ENCODE measurements around the gene SBNO2.

SBNO2 gene

GRCh38 chr19:1070576-1070930 lies 103.5 kb downstream of the SBNO2 start:
- no peak for TF ChIP-seq POLR2AphosphoS5 (IDR thresholded peaks at IDR 0.05; ENCODE audit: low read depth, low read length)
- TF ChIP-seq, protein P1, sequence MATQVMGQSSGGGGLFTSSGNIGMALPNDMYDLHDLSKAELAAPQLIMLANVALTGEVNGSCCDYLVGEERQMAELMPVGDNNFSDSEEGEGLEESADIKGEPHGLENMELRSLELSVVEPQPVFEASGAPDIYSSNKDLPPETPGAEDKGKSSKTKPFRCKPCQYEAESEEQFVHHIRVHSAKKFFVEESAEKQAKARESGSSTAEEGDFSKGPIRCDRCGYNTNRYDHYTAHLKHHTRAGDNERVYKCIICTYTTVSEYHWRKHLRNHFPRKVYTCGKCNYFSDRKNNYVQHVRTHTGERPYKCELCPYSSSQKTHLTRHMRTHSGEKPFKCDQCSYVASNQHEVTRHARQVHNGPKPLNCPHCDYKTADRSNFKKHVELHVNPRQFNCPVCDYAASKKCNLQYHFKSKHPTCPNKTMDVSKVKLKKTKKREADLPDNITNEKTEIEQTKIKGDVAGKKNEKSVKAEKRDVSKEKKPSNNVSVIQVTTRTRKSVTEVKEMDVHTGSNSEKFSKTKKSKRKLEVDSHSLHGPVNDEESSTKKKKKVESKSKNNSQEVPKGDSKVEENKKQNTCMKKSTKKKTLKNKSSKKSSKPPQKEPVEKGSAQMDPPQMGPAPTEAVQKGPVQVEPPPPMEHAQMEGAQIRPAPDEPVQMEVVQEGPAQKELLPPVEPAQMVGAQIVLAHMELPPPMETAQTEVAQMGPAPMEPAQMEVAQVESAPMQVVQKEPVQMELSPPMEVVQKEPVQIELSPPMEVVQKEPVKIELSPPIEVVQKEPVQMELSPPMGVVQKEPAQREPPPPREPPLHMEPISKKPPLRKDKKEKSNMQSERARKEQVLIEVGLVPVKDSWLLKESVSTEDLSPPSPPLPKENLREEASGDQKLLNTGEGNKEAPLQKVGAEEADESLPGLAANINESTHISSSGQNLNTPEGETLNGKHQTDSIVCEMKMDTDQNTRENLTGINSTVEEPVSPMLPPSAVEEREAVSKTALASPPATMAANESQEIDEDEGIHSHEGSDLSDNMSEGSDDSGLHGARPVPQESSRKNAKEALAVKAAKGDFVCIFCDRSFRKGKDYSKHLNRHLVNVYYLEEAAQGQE (IDR thresholded peaks at IDR 0.05; ENCODE audit: insufficient read depth in 1 of 2, low read depth in 2 of 2, low read length in 2 of 2), result no peak
- no peak for TF ChIP-seq SIN3A (IDR thresholded peaks at IDR 0.05; ENCODE audit: borderline replicate concordance, insufficient read depth, low read length)
- no peak for TF ChIP-seq FOXP2 (optimal IDR thresholded peaks at IDR 0.05; ENCODE audit: borderline replicate concordance, extremely low read depth, extremely low read length, insufficient read depth)
- no peak for TF ChIP-seq TAF1 (IDR thresholded peaks at IDR 0.05; ENCODE audit: borderline replicate concordance, insufficient read depth, low read length)

DNA sequence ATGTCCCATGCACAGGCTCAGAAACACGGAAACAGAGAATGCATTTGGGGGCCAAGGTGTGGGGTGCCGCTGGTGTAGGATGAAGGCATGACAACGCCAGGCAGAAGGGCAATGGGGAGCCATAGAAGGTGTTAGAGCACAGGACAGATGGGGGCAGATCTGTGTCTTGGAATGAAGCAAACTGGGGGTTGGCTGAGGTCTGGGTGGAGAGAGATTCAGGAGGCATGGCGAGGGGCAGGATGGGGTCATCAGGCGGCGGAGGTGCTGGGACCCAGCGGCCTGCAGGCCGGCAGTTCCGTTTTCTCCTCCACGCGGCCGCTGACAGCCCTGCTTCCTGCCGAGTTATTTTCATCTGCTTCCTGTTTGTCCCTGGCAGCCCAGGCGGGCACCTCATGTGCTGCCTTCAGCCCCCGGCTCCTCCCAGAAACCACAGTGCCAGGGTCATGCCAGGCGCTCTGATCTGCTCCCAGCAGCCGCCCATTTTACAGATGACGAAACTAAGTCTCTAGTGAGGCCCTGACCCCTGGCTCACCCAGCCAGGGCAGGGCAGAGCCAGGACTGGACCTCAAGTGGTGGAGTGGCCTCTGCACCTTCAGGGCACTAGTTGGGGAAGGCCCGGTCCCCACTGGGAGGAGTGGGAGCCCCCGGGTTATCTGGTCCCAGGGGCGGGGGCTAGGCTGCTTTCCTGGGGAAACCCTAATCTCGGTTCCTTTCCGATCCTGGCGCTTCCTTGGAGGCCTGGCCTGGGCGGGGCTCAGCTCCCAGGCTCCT lies 104.9 kb downstream of the SBNO2 start:
- TF ChIP-seq FOXP2 (optimal IDR thresholded peaks at IDR 0.05; ENCODE audit: borderline replicate concordance, extremely low read depth, extremely low read length, insufficient read depth) (peak; percentile 82), POLR2AphosphoS5 (IDR thresholded peaks at IDR 0.05; ENCODE audit: low read depth, low read length) (no peak)

DNA sequence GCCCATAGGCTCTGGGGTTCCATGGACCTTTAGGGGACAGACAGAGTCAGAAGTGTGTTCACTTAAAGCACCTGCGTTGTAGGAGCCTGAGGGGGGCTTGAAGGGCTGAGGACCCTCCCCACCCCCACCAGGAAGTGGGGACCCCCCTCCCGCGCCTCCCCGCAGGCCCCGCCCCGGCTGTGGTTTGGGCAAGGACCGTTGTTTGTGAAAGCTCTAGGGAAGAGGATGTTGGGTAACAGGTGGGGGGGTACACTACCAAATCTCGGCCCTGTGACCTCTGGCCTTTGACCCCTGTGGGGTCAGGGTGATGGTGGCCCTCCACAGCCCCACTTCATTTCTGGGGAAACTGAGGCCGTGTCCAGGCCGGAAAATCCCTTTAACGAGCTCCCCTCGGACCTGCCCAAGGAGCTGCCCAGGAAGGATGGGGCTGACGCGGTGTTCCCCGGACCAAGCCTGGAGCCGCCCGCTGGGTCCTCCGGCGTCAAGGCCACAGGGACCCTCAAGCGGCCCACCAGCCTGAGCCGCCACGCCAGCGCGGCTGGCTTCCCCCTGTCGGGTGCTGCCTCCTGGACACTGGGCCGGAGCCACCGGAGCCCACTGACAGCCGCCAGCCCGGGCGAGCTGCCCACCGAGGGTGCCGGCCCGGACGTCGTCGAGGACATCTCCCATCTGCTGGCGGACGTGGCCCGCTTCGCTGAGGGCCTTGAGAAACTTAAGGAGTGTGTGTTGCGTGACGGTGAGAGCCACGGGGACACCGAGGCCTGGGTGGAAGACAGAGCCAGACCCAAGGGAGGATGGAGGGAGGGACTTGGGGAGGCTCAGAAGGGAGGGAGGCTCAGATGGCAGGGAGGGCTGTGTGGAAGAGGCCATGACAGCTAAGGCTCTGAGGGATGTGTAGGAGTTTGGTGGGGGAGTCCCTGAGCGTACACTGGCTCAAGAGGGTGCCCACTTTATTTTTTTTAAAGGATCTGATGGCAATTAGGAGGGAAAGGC lies 105.8 kb downstream of the SBNO2 start:
- TF ChIP-seq FOXP2 (optimal IDR thresholded peaks at IDR 0.05; ENCODE audit: borderline replicate concordance, extremely low read depth, extremely low read length, insufficient read depth) (no peak), POLR2AphosphoS5 (IDR thresholded peaks at IDR 0.05; ENCODE audit: low read depth, low read length) (no peak), TAF1 (IDR thresholded peaks at IDR 0.05; ENCODE audit: borderline replicate concordance, insufficient read depth, low read length) (no peak), SIN3A (IDR thresholded peaks at IDR 0.05; ENCODE audit: borderline replicate concordance, insufficient read depth, low read length) (no peak)
- TF ChIP-seq, protein P1 (IDR thresholded peaks at IDR 0.05; ENCODE audit: insufficient read depth in 1 of 2, low read depth in 2 of 2, low read length in 2 of 2), result no peak

GRCh38 chr19:1067341-1067957 lies 106.6 kb downstream of the SBNO2 start:
- TF ChIP-seq, protein P1 (IDR thresholded peaks at IDR 0.05; ENCODE audit: insufficient read depth in 1 of 2, low read depth in 2 of 2, low read length in 2 of 2), result no peak
- TF ChIP-seq FOXP2 (optimal IDR thresholded peaks at IDR 0.05; ENCODE audit: borderline replicate concordance, extremely low read depth, extremely low read length, insufficient read depth) (no peak), POLR2AphosphoS5 (IDR thresholded peaks at IDR 0.05; ENCODE audit: low read depth, low read length) (no peak), TAF1 (IDR thresholded peaks at IDR 0.05; ENCODE audit: borderline replicate concordance, insufficient read depth, low read length) (no peak), SIN3A (IDR thresholded peaks at IDR 0.05; ENCODE audit: borderline replicate concordance, insufficient read depth, low read length) (no peak)

- TF ChIP-seq FOXP2 (optimal IDR thresholded peaks at IDR 0.05; ENCODE audit: borderline replicate concordance, extremely low read depth, extremely low read length, insufficient read depth), result peak; percentile 45
- no peak for TF ChIP-seq POLR2AphosphoS5 (IDR thresholded peaks at IDR 0.05; ENCODE audit: low read depth, low read length)
These were observed 107.2 kb downstream of the SBNO2 start, which contains the start of gene ARHGAP45 for GRCh38 chr19:1066748-1067340. Gene ARHGAP45, plus strand, starts transcription at chr19:1067167. Its CDS starts 239 bp downstream, at chr19:1067406.
